ENCODE measurements around the gene TLR3.

- TF ChIP-seq, protein P1, sequence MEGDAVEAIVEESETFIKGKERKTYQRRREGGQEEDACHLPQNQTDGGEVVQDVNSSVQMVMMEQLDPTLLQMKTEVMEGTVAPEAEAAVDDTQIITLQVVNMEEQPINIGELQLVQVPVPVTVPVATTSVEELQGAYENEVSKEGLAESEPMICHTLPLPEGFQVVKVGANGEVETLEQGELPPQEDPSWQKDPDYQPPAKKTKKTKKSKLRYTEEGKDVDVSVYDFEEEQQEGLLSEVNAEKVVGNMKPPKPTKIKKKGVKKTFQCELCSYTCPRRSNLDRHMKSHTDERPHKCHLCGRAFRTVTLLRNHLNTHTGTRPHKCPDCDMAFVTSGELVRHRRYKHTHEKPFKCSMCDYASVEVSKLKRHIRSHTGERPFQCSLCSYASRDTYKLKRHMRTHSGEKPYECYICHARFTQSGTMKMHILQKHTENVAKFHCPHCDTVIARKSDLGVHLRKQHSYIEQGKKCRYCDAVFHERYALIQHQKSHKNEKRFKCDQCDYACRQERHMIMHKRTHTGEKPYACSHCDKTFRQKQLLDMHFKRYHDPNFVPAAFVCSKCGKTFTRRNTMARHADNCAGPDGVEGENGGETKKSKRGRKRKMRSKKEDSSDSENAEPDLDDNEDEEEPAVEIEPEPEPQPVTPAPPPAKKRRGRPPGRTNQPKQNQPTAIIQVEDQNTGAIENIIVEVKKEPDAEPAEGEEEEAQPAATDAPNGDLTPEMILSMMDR (IDR thresholded peaks at IDR 0.05; ENCODE audit: insufficient read depth, low read depth, low read length), result no peak
- no peak for TF ChIP-seq EZH2 (IDR thresholded peaks at IDR 0.05; ENCODE audit: insufficient read depth, low read length)
Measured at GRCh38 chr4:186025408-186025690, 43.6 kb upstream of the TLR3 start.
